Measurements from ENCODE around the gene SRGN.

Gene SRGN, protein sequence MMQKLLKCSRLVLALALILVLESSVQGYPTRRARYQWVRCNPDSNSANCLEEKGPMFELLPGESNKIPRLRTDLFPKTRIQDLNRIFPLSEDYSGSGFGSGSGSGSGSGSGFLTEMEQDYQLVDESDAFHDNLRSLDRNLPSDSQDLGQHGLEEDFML

DNA sequence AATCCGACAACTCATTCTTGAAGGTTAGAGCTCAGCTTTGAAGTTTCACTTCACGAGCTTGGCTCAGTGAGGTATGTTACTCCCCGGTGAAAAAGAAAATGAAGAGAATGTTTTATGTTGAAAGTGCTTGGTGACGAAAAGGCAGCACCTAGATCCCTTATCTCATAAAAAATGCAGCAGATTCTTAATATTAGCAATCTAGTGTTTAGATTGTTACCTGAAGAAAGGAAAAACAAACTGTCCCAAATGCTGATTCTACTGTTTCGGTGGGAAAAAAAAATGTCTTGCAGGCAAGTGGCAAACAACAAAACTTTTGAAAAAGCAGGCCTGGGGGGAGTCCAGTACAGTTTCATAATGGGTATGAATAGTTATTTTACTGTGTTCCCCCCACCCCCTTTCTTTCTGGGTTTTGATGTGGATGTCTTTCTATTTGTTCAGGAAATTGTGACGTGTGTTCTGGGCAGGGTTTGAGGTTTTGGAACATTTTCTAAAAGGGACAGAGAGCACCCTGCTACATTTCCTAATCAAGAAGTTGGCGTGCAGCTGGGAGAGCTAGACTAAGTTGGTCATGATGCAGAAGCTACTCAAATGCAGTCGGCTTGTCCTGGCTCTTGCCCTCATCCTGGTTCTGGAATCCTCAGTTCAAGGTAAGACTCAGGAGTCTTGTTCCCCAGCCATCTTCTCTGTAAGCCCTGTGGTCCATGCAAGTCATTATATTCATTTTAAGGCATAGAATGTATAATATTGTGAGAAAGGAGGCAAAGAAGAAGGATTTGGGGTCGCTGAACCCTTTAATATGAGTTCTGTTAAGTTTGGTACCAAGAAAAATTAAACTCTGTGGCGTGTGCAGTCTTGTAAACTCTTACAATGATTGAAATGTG lies at the start of gene SRGN:
Gene SRGN (plus strand): TSS at position 514 of the 881 bp plus-strand sequence. CDS start 55 bp downstream, at position 569.
- no peak for TF ChIP-seq GATA2 (IDR thresholded peaks at IDR 0.05; ENCODE audit: low read depth, low read length)

DNA sequence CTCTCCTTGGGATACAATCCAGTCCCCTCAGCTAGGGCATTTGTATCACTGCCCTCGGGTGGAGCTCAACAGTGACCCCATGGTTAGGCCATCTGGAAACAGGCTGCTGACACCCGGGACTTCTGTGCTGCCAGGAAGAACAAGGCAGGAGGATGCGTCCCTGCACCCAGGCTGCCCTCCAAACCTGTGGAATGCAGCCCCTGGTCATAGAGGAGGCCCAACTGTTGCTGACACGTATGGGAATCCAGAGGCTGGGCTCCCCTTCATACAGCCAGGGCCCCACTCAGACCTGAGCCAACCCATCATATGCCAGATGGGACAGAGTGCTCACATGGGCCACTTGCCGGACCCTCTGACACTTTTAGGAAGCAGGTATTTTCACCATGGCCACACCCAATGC lies 45.5 kb upstream of the SRGN start:
- TF ChIP-seq GATA3 (IDR thresholded peaks at IDR 0.05; ENCODE audit: low read depth, low read length) (no peak), GATA2 (IDR thresholded peaks at IDR 0.05; ENCODE audit: low read depth, low read length) (no peak)

DNA sequence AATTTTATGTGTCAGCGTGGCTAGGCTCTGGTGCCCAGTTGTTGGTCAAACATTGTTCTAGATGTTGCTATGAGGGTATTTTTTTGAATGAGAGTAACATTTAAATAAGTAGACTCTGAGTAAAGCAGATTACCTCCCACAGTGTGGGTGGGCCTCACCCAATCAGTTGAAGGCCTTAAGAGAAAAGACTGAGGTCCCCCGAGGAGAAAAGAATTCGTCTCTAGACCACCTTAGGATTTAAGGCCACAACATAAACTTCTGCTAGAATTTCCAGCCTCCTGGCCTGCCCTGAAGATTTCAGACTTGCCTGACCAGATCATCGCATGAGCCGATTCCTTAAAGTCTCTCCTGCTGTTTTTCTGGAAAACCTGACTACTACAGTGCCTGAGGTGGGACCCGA lies 45.1 kb upstream of the SRGN start:
- no peak for TF ChIP-seq GATA3 (IDR thresholded peaks at IDR 0.05; ENCODE audit: low read depth, low read length)
- TF ChIP-seq GATA2 (IDR thresholded peaks at IDR 0.05; ENCODE audit: low read depth, low read length): no peak

DNA sequence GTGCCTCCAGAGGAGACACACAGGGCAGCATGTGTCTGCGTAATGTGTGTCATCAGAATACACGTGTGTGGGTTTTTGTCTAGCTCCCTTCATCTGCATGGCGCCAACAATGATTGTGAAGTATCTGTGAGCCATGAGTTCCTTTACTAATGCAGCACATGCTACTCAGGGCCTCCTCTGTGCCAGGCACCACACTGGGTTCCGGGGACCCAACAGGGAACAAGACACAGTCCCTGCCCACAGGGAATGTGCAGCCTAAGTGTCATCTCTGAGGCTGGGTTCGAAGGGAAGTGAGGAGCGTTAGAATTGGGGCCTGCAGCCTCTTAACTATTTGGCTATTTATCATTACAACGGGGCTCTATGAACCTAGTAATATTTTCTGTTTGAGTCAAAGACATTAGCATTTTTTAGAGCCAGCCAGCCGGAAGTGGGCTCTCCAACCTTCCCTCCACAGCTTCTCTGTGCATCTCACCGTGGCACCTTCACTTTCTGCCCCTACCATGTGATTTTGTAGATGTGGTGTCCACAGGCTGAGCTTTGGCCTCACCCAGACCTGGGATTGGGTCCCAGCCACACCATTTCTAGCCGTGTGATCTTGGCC lies 43.9 kb upstream of the SRGN start:
- TF ChIP-seq GATA3 (IDR thresholded peaks at IDR 0.05; ENCODE audit: low read depth, low read length): no peak
- TF ChIP-seq GATA2 (IDR thresholded peaks at IDR 0.05; ENCODE audit: low read depth, low read length): no peak

GRCh38 chr10:69044546-69044945 lies 43.4 kb upstream of the SRGN start:
- TF ChIP-seq GATA2 (IDR thresholded peaks at IDR 0.05; ENCODE audit: low read depth, low read length) (no peak), GATA3 (IDR thresholded peaks at IDR 0.05; ENCODE audit: low read depth, low read length) (no peak)

GRCh38 chr10:69045441-69046300 lies 42.2 kb upstream of the SRGN start:
- TF ChIP-seq GATA2 (IDR thresholded peaks at IDR 0.05; ENCODE audit: low read depth, low read length): no peak
- no peak for TF ChIP-seq GATA3 (IDR thresholded peaks at IDR 0.05; ENCODE audit: low read depth, low read length)

- TF ChIP-seq GATA3 (IDR thresholded peaks at IDR 0.05; ENCODE audit: low read depth, low read length): no peak
- no peak for TF ChIP-seq GATA2 (IDR thresholded peaks at IDR 0.05; ENCODE audit: low read depth, low read length)
Observed at GRCh38 chr10:69047111-69047832, 40.6 kb upstream of the SRGN start.

GRCh38 chr10:69048103-69048502 lies 39.8 kb upstream of the SRGN start:
- no peak for TF ChIP-seq GATA3 (IDR thresholded peaks at IDR 0.05; ENCODE audit: low read depth, low read length)
- no peak for TF ChIP-seq GATA2 (IDR thresholded peaks at IDR 0.05; ENCODE audit: low read depth, low read length)

DNA sequence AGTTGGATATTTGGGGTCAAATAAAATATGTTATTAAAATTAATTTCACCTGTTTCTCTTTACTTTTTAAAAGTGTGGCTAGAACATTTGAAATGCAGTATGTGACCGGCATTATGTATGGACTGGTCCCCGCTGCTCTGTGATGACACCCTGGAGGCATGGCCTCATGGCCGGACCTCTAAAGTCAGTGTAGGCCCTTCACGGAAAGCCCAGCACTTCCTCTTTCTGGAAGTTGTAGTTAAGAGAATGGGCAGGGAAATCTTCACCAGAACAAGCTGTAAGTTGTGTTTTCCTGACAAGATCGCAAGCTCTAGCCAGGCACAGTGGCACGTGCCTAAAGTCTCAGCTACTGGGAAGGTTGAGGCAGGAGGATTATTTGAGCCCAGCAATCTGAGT lies 38.3 kb upstream of the SRGN start:
- TF ChIP-seq GATA3 (IDR thresholded peaks at IDR 0.05; ENCODE audit: low read depth, low read length) (no peak), GATA2 (IDR thresholded peaks at IDR 0.05; ENCODE audit: low read depth, low read length) (no peak)

DNA sequence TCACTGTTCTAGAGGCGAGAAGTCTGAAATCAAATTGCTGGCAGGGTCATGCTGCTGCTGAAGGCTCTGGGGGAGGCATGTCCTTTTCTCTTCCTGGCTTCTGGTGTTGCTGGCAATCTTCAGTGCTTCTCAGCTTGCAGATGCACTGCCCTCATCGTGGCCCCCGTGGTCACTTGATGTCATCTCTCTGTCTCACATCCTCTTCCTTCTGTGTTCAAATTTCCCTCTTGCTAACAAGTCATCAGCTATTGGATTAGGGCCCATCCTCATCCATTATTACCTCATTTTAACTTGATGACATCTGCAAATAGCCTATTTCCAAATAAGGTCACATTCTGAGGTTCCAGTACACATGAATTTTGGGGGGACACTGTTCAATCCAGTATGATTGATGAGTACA lies 36.6 kb upstream of the SRGN start:
- TF ChIP-seq GATA2 (IDR thresholded peaks at IDR 0.05; ENCODE audit: low read depth, low read length) (no peak), GATA3 (IDR thresholded peaks at IDR 0.05; ENCODE audit: low read depth, low read length) (no peak)

DNA sequence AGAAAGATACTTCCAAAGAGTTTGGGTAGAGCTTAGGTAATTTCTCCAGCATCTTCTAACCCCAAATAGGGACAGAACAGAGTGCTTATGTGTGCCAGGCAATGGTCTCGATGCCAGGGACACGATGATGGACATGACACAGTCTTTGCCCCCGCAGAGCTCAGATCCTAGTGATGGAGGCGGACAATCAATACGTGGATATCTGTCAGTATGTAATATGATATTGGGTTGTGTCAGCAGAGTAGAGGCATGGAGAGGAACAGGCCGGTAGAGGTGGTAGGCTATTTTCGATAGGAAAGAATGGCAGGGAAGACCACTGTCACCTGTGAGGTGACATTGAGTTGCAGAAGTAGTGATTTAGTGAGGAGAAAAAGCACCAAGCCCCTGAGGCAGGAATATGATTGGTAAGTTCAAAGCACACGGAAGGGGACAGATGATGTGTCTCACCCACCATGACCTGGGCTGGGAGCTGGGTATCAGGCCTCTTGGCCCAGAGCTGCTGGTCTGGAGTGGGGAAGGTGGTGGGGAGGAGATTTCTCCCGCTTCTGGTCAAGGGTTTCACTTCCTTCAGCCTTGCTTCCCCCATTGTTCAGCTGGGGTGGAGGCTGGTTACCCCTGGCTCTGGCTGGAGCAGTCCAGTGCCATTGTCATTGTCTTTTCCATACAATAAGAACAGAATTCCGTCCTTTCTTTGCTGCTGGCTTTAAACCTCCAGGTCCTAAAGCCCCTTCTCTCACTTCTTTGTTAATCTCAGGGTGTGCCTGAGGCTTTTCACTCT lies 36.0 kb upstream of the SRGN start:
- TF ChIP-seq GATA2 (IDR thresholded peaks at IDR 0.05; ENCODE audit: low read depth, low read length) (no peak), GATA3 (IDR thresholded peaks at IDR 0.05; ENCODE audit: low read depth, low read length) (no peak)

DNA sequence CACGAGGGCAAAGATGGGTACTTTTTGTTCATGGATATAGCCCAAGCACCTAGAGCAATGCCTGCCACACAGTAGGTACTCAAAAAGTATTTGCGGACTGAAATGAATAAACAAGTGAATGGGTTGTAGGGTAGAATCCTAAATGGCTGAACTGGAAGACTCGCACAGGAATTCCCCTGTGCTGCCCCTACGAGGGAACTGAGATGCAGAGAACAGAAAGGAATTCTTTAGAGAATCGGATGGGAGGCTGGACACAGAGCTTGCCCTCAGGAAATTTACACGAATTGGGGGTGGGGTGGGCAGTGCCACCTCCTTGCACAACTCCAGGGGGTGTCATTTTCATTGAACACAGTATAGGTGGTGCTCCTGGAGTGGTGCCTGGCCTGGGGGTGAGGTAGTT lies 35.2 kb upstream of the SRGN start:
- TF ChIP-seq GATA2 (IDR thresholded peaks at IDR 0.05; ENCODE audit: low read depth, low read length) (no peak), GATA3 (IDR thresholded peaks at IDR 0.05; ENCODE audit: low read depth, low read length) (no peak)

- TF ChIP-seq GATA2 (IDR thresholded peaks at IDR 0.05; ENCODE audit: low read depth, low read length): no peak
- no peak for TF ChIP-seq GATA3 (IDR thresholded peaks at IDR 0.05; ENCODE audit: low read depth, low read length)
Observed at GRCh38 chr10:69055241-69055640, 32.7 kb upstream of the SRGN start.
